Measurements from ENCODE around the gene SPDL1. TPM values are rescaled to one million over a fixed set of nuclear protein-coding genes. Genes with fewer than 3 reads are reported as not detected.

Gene SPDL1
- total and polyA plus RNA-seq, 2 experiments from 2014 or later = 17.9 to 27.3 TPM

GRCh38 chr5:169571355-169571754 lies 12.2 kb upstream of the SPDL1 start:
- TF ChIP-seq EZH2phosphoT487 (IDR thresholded peaks at IDR 0.05; ENCODE audit: low read depth, severe bottlenecking, unreplicated experiment) (no peak), CTCF (IDR thresholded peaks at IDR 0.05; ENCODE audit: poor library complexity) (no peak), EZH2 (IDR thresholded peaks at IDR 0.05; ENCODE audit: borderline replicate concordance) (no peak)
- DNase-seq (ENCODE audit: low spot score) = no peak
- Histone ChIP-seq H3K9me3 (ENCODE audit: low read depth) (no peaks in the 10 kb centered on the region), H2AFZ (no peak overlapping the region), H3K36me3 (replicated peaks; ENCODE audit: insufficient read depth, low read depth) (no peaks in the 10 kb centered on the region), H3K4me2 (no peak overlapping the region), H3K27ac (no peak overlapping the region), H3K79me2 (no peaks in the 10 kb centered on the region), H3K27me3 (no peaks in the 10 kb centered on the region), H3K4me1 (ENCODE audit: insufficient read depth) (peaks cover 15% of the 10 kb centered on the region), H3K9me2 (replicated peaks; ENCODE audit: insufficient read depth) (no peaks in the 10 kb centered on the region), H3K4me3 (no peak overlapping the region), H4K20me1 (ENCODE audit: insufficient read depth, poor library complexity, severe bottlenecking) (no peaks in the 10 kb centered on the region)
- WGBS (ENCODE audit: low lambda C conversion rate, missing lambda C conversion rate) = 73% methylated on average over 5 of the region's 5 CpGs

GRCh38 chr5:169574134-169574646 lies 9.4 kb upstream of the SPDL1 start:
- peak overlapping the region; percentile 77 for H3K27ac ChIP-seq
- H3K79me2 ChIP-seq = no peaks in the 10 kb centered on the region
- TF ChIP-seq EZH2 (IDR thresholded peaks at IDR 0.05; ENCODE audit: borderline replicate concordance) = no peak
- TF ChIP-seq CTCF (IDR thresholded peaks at IDR 0.05; ENCODE audit: poor library complexity) = no peak
- TF ChIP-seq EZH2phosphoT487 (IDR thresholded peaks at IDR 0.05; ENCODE audit: low read depth, severe bottlenecking, unreplicated experiment) = no peak
- no peaks in the 10 kb centered on the region for H3K9me2 ChIP-seq (replicated peaks; ENCODE audit: insufficient read depth)
- no peaks in the 10 kb centered on the region for H3K9me3 ChIP-seq (ENCODE audit: low read depth)
- H3K36me3 ChIP-seq (replicated peaks; ENCODE audit: insufficient read depth, low read depth) = no peaks in the 10 kb centered on the region
- WGBS (ENCODE audit: low lambda C conversion rate, missing lambda C conversion rate) = 38% methylated on average over 5 of the region's 5 CpGs
- no peaks in the 10 kb centered on the region for H3K27me3 ChIP-seq
- DNase-seq (ENCODE audit: low spot score) = peak; percentile 12
- no peak overlapping the region for H3K4me3 ChIP-seq
- H3K4me2 ChIP-seq = peak overlapping the region; percentile 68
- H3K4me1 ChIP-seq (ENCODE audit: insufficient read depth) = peaks cover 15% of the 10 kb centered on the region
- no peak overlapping the region for H2AFZ ChIP-seq
- H4K20me1 ChIP-seq (ENCODE audit: insufficient read depth, poor library complexity, severe bottlenecking) = no peaks in the 10 kb centered on the region

- Histone ChIP-seq H4K20me1 (ENCODE audit: insufficient read depth, poor library complexity, severe bottlenecking) (no peaks in the 10 kb centered on the region), H3K36me3 (replicated peaks; ENCODE audit: insufficient read depth, low read depth) (no peaks in the 10 kb centered on the region), H3K27ac (no peak overlapping the region), H3K27me3 (no peaks in the 10 kb centered on the region), H3K4me2 (no peak overlapping the region), H3K79me2 (no peaks in the 10 kb centered on the region), H3K9me2 (replicated peaks; ENCODE audit: insufficient read depth) (no peaks in the 10 kb centered on the region), H3K4me3 (no peak overlapping the region), H3K9me3 (ENCODE audit: low read depth) (no peaks in the 10 kb centered on the region), H2AFZ (no peak overlapping the region), H3K4me1 (ENCODE audit: insufficient read depth) (peaks cover 15% of the 10 kb centered on the region)
- TF ChIP-seq CTCF (IDR thresholded peaks at IDR 0.05; ENCODE audit: poor library complexity) (no peak), EZH2phosphoT487 (IDR thresholded peaks at IDR 0.05; ENCODE audit: low read depth, severe bottlenecking, unreplicated experiment) (no peak), EZH2 (IDR thresholded peaks at IDR 0.05; ENCODE audit: borderline replicate concordance) (no peak)
- DNase-seq (ENCODE audit: low spot score) = peak; percentile 38
- WGBS (ENCODE audit: low lambda C conversion rate, missing lambda C conversion rate) = 37% methylated on average over 3 of the region's 3 CpGs
These were observed 7.4 kb upstream of the SPDL1 start for GRCh38 chr5:169576181-169576598.

All from hepatocyte (in vitro differentiated cells).